Measurements from ENCODE around the gene SLC16A2.
"Not testable (repeated sequence)": the region's sequence is repeated elsewhere in the genome, so short reads cannot be mapped to it uniquely, and the experiment has no call there.

Gene SLC16A2

DNA sequence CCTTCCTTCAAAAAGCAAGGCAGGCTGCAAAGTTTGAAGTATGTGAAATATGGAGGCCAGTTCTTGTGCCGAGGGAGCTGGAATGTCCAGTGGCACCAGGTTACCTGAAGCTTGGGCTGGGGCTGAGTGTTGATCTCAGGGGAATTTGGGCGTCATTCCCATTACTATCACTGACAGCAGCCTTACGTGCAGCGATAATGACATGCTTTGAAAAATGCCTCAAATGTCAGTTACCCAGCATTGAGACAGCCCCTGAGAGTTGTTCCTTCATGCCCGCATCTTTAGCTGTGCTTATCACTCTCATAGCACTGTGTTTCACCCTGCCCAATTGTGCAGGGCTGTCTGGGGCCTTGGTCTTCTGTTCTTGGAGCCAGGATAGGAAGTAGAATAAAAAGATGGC, 27.4 kb downstream of the SLC16A2 start:
- DNase-seq, result no peak

DNA sequence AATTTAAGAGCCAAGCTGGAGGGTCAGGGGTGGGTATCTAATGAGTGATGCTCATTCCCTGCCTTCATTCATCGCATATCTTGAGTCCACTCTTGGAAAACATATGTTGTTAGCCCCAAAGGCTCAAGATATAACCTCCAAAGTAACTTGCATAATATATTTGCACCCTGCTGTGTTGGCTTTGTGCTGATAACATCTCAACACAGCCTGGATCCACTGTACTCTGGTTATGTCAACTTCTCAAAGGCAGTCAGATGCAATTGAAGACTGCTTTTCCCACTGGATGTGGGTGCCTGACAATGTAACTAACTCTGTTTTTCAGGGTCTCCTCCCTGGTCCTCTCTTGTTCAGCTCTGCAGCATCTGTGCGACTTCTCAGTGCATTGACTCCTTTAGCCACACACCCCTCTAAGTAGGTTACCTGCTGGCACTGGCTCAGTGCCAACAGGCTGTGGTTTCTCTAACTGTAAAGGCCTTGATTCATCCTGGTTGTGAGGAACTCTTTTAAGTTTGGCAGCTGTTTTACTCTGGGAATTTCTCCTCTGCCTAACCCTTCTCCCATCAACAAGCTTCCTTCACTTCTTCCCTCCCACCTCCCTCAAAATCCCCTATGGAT, 28.1 kb downstream of the SLC16A2 start:
- peak; percentile 8 for DNase-seq

DNA sequence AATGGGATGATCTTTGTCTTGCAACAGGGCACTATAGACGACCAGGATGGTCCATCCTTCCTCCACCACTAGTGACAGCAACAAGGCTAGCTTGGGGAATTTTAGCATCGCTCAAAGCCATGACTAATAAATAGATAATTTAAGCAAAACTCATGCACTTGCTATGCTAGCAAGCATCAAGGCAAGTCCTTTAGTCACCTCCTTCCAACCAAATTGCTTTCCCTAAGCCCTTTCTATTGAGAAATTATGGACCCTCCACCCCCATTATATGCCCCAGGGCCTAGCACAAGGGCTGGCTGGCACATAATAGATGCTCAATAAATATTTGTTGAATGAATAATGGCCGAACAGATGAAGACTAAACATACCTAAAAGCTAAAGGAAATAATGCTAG, 28.6 kb downstream of the SLC16A2 start:
- no peak for DNase-seq

DNA sequence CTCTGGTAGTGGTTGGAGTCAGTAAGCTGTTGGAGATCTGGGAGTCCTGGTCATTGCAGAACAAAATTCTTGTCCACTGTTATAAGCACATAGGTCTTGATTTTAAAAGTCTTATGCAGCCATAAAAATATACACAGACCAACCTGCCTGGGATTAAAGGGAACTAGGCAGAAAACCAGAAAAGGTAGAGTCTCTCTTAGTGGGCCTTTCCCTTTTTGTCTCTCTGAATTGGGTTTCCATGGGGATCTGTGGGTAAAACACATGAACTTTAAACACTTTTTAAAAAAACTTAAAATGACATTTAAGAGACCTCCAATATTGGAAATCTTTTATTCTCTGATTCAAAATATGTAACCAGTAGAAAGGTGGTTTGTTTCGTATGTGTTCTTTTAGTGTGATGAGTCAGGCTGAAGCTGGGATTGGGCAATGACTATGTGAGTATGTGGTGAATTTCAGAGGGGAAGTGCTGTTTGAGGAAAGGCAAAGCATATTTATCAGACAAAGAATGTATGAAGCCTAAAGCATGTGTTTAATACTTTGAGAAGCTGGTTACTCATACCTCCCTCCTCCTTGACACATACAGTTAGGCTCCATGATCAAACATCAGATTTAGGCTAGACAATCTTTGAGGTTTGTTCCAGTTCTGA, 29.6 kb downstream of the SLC16A2 start:
- DNase-seq, result no peak

DNA sequence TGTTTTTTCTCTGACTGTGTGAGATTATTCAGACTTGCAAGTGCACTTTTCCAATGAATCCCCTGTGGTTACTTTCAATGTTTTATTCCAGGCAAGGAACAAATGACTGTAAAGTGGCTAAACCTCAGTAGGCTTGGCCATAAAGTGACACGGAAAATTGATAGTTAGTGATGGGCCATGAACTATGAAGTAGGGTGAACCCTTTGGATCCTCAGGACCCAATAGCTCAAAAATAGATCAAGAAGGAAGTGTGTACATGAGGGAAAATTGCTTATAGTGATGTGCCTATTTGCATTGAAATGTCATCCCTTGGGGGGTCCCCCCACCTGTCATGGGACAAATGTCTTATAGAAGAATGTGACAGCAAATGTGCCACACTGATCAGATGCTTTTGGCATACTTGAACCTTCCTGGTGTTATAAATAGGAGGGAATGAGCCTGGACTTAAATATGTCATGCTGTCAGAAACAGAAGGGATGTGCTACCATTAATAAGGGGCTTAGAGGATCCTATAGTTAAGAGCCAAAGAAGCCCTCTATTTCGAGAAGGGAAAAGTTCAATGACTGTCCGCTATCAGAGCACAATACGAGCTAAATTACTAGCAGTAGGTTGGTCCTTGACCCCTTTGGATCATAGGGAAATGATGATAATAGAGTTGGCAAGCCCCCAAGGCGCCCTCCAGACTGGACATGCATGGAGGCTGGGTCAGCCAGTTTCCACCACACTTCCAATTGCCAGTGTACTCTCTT, 30.3 kb downstream of the SLC16A2 start:
- no peak for DNase-seq

DNA sequence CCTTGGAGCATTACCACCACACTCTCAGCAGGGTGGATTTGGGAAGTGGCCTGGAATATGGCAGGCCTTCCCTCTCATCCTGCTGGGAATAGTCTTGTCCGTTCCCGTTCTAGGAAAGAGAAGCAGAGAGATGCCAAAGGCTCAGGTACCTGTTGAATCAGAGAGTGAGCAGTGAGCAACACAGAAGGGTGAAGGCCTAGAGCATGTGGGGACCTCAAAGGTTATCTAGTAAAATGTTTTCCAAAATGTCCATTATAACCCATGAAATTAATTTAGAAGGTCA, 30.8 kb downstream of the SLC16A2 start:
- no peak for DNase-seq

DNA sequence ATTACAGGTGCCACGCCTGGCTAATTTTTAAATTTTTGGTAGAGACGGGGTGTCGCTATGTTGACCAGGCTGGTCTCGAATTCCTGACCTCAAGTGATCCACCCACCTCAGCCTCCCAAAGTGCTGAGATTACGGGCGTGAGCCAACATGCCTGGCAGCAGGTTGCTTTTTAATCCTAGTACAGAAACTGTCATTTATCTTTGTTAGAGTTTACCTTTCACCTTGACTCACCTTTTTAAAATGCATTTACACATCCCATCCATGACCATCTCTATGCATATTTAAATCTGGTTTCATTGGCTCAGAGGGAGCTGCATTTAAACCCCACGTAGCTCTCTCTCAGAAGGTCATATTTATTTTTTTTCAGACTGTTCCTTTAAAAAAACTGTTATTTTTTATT, 31.9 kb downstream of the SLC16A2 start:
- no peak for DNase-seq

DNA sequence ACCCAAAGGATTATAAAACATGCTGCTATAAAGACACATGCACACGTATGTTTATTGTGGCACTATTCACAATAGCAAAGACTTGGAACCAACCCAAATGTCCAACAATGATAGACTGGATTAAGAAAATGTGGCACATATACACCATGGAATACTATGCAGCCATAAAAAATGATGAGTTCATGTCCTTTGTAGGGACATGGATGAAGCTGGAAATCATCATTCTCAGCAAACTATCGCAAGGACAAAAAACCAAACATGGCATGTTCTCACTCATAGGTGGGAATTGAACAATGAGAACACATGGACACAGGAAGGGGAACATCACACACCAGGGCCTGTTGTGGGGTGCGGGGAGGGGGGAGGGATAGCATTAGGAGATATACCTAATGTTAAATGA, 32.9 kb downstream of the SLC16A2 start:
- not testable (repeated sequence) for DNase-seq

GRCh38 chrX:74458736-74459135, 37.4 kb downstream of the SLC16A2 start:
- no peak for DNase-seq

- DNase-seq, result no peak
Observed at GRCh38 chrX:74461384-74461783, 40.1 kb downstream of the SLC16A2 start.

GRCh38 chrX:74464722-74465121, 43.4 kb downstream of the SLC16A2 start:
- no peak for DNase-seq

DNA sequence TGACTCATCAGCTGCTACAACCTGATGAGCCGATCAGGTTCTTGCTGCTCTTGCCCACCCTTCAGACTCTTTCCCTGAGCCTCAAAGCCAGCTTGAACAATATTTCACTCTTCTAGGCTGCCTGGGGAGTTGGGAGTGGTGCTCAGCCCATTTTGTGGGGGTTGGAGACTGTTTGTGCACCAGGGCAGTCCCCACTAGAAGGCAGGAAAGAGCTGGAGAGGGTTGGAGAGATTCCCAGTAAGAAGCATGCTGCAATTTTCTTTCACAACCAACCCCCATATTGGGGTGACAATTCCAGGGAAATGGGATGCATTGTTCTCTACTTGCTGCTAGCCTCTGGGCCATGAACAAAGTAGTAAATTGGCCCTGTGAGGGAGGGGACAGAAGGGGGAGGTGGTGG, 44.1 kb downstream of the SLC16A2 start:
- no peak for DNase-seq

GRCh38 chrX:74467656-74468055, 46.4 kb downstream of the SLC16A2 start:
- no peak for DNase-seq

GRCh38 chrX:74473116-74473515, 51.8 kb downstream of the SLC16A2 start:
- not testable (repeated sequence) for DNase-seq

GRCh38 chrX:74490247-74490646, 69.0 kb downstream of the SLC16A2 start:
- DNase-seq, result no peak

GRCh38 chrX:74492720-74493201, 71.5 kb downstream of the SLC16A2 start:
- DNase-seq, result peak; percentile 47

DNA sequence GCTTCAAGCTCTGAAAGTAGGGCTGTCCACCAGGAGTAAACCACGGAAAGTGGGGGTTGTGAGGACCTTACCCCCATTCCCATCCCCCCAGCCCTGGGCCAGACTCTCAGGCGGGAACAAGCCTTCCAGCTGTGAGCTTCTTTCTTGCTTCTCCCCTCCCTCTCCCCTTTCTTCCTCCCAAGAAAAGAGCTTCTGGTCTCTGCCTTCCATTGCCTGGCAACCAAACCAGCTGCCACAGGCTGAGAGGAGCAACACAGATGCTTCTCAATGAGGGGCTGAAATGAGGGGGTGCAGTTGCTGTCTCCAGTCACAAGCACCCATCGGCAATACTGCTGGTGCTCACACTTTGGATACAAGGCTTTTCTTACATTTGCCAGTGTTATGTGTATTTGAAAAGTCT, 72.5 kb downstream of the SLC16A2 start:
- no peak for DNase-seq

- no peak for DNase-seq
Observed at GRCh38 chrX:74498924-74499323, 77.6 kb downstream of the SLC16A2 start.

DNA sequence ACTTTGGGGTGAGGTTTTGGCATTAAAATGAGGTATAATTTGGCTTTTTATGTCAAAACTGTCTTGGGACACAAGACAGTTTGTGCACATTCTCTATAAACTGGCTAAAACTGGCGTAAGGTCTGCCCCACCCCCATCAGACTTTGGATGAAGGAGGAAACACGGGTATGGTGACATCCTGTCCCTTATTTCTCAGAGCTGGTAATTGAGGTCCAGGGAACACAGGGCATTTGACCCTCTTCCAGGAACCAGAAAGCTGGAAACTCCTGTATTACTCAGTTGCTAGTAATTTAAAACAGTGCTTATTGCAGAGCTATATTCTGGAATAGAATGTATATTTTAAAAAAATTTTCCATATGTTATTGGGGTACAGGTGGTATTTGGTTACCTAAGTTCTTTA, 78.8 kb downstream of the SLC16A2 start:
- no peak for DNase-seq

DNA sequence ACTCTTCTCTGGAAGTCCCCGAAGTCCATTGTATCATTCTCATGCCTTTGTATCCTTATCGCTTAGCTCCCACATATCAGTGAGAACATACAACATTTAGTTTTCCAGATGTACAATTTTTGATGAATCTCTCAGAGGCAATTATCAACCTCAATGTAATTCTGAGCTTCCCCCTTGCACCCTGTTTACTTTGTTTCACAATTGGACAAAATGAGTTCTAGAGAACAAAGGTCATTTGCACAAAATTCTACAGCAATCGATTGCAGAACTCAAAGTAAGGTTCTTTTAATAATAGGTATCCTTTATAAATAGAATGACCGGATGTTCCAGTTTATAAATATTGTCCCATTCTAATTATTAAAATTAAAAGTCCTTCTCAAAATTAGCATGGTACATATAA, 79.3 kb downstream of the SLC16A2 start:
- no peak for DNase-seq

GRCh38 chrX:74505437-74505836, 84.1 kb downstream of the SLC16A2 start:
- peak; percentile 2 for DNase-seq

DNA sequence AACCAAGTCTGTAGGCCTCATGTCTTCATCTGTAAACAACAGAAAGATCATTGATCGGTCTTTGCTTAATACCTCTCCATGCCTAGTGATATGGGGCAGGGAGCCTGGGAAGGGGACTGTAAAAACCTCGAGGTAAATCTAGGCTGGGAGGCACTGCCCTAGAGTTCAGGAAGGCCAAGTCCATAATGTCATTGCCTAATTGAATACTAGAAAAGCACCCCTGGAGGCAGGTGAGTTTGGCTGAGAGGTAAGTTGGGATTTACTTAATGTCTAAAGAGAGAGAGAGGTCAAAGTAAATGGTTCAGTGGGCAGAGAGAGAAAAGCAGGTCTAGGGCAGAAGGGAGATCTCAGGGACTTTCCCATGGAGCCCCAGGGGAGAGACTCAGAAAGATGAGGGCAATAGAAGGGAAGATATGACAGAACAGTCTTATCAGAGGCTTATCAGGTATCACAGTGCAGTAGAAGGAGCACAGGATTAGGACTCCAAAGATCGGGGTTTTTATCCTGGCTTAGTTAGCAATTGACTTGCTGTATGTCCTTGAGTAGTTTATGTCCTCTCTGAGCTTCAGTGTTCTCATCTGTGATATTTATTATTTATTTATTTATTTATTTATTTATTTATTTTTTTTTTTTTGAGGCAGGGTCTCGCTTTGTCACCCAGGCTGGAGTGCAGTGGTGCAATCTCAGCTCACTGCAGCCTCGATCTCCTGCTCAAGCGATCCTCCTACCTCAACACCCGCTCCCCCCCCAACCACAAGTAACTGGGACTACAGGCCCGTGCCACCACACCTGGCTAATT, 85.2 kb downstream of the SLC16A2 start:
- DNase-seq, result no peak

- DNase-seq, result no peak
Observed at GRCh38 chrX:74507191-74507590, 85.9 kb downstream of the SLC16A2 start.

DNA sequence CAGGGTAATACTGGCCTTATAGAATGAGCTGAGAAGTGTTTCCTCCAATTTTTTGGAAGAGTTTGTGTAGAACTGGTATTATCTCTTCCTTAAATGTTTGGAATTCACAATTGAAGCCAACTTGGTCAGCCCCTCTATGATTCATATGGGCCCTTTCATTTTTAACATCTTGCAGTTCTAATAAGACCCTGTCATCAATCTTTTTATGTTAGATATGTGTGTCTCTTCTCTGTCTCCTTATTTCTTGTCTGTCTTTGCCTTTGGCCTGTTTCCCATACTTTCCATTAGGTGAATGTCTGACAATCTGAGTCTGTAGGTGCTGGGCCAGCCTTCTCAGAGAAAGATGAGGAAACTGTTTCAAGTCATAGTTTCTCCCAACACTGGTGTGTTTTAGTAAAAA, 88.7 kb downstream of the SLC16A2 start:
- no peak for DNase-seq
